HT1080 (cell line): ENCODE measurements around the gene ROBO1. TPM values are rescaled to one million over a fixed set of nuclear protein-coding genes. Genes with fewer than 3 reads are reported as not detected.
"Not testable (repeated sequence)": the region's sequence is repeated elsewhere in the genome, so short reads cannot be mapped to it uniquely, and the experiment has no call there.

Experiments used
- DNase-seq: peaks from one replicate; pipeline ENCODE4 v3.0.0-alpha.2; 2015; ENCODE audit warnings: low read depth
- polyA plus RNA-seq, 2 experiments: library from polyadenylated mRNA; depleted of rRNA; stranded (reverse); fragments of >200 nt; gene quantifications; 2 replicates each; pipeline ENCODE4 v1.2.3, GENCODE V29; 2015
- total RNA-seq: library from RNA; depleted of rRNA; stranded (reverse); fragments of >200 nt; shearing (Covaris generic); gene quantifications from 2 replicates; pipeline ENCODE4 v1.2.3, GENCODE V29; 2014; rRNA removed

Gene ROBO1
- total RNA-seq: 14.2 and 15.1 TPM in 2 replicates
- 7.7 and 10.9 TPM in 2 replicates for polyA plus RNA-seq (2015; cell fraction: cytosol; rRNA removed)
- 25.4 and 28.0 TPM in 2 replicates for polyA plus RNA-seq (2015; cell fraction: nucleus; rRNA removed)

DNA sequence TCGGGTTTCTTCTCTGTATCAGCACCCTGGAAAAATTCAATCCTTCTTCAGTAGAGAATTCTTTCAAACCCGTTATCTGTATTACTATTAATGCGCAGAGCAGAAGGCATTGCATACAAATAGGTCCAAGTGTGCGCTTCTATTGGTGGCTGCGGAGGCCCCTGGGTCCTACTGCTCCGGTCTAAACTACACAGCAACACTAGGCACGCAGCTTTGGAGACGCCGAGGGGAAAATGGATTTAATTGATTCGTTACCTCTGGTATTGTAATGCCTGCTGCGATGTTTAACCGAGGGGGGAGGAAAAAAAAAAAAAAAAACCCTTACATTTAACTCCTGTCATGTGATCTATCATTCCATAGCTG lies at the start of gene ROBO1:
Gene ROBO1 (minus strand): TSS at position 94 of the 363 bp plus-strand sequence.
- no peak for DNase-seq

DNA sequence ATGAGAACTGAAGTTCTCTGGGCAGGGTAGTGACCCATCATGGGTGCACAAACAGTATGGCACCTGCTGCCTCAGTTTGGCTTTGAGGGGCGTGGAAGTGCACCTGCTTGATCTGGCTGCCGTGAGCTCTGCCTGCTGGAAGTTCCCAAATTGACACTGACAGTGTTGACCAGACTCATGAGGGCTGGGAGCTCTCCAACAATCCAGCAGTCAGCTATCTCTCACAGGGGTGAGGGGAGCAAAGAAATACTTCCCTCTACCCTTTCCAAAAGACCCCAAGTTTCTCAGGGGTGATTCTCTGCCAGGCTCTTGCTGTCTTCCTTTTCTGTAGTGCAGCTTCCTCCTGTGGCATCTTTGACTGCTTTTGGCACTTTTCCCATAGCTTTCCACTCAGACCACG lies 49.4 kb upstream of the ROBO1 start:
- no peak for DNase-seq

DNA sequence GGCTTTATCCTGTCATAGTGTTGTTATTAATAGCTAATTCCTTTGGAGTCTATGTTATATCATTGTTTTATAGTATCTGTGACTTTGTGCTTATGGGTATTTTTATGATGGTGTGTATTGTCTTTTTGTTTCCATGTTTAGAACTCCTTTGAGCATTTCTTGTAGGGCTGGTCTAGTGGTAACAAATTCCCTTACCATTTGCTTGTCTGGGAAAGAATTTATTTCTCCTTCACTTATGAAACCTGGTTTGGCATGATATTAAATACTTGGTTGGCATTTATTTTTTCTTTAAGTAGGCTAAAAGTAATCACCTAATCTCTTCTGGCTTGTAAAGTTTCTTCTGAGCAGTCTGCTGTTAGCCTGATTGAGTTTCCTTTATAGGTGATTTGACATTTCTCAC lies 47.7 kb upstream of the ROBO1 start:
- DNase-seq: no peak

DNA sequence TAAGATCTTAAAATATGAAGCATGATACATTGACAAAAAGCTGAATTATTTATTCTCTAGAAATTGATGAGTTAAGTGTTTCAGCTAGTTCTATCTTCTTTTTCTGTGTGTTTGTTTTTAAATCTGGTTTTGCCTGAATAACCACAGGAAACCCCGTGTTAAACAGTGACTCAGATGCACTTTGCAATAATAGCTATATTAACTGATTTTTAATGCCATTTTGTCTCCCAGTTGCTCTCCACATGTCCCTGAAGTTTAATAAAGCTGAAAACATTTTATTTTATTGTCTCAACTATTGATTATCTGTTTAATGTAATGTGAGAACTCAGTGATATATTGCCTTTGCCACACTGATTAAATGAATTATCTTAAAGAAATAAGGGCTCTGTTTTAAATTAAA lies 42.8 kb upstream of the ROBO1 start:
- no peak for DNase-seq

DNA sequence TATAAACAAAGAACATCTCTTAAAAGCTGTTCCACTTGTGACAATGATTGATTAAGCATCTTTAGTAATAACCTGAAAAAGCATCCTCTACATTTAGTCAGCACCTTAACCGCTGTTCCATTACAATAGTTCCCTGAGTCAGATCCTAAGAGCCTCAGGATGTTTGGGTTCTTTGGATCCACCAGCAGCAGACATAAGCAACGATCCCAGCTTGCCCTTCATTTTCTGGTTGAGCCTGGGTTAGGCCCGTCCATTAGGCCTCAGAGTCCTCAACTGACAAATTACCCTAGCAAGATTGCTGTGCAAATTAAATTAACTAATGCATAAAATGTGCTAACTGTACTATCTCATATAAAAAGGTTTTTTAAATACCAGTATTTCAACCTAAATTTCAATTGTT lies 42.3 kb upstream of the ROBO1 start:
- DNase-seq: no peak

DNA sequence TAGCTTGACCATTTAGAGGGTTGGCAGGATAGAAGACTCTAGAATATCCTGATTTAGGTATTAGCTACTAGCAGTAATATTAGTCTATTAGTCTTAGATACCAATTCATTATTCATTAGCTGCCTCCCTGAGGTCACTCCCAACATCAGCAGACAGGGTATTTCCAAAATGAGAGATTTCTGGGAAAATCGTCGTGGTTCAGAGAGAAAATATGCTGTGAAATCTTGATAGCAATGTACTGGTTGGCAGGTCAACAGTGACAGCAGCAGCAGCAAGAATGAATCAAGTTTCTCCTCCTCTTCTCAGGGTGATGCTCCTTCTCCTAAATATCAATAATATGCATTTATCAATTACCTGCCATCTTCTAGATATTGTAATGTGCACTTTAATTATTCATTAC lies 41.3 kb upstream of the ROBO1 start:
- DNase-seq: no peak

DNA sequence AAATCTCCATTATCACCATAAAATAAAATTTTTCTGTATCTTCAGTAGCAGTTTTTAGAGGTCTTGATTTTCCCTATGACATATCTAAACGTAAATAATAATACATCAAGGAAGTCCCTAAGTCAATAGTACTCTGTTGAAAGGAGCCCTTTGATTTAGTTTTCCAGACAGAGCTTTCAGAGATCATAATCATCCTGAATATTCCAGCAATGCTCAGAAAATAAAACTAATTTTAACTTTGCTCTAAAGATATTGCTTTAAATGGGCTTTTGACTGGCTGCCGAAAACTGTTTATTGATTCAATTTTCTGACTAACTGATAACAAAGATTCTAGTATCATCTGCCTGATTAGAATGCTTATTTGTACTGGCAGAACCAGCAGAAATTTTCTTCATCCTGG lies 40.7 kb upstream of the ROBO1 start:
- no peak for DNase-seq

DNA sequence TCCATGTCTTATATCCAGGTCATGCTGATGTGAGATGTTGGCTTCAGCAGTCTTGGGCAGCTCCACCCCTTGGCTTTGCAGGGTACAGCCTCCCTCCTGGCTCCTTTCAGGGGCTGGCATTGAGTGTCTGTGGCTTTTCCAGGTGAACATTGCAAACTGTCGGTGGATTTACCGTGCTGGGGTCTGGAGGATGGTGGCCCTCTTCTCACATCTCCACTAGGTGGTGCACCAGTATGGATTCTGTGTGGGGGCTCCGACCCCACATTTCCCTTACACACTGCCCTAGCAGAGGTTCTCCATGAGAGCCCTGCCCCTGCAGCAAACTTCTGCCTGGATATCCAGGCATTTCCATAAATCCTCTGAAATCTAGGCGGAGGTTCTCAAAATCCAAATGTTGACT lies 22.4 kb upstream of the ROBO1 start:
- DNase-seq: not testable (repeated sequence)

DNA sequence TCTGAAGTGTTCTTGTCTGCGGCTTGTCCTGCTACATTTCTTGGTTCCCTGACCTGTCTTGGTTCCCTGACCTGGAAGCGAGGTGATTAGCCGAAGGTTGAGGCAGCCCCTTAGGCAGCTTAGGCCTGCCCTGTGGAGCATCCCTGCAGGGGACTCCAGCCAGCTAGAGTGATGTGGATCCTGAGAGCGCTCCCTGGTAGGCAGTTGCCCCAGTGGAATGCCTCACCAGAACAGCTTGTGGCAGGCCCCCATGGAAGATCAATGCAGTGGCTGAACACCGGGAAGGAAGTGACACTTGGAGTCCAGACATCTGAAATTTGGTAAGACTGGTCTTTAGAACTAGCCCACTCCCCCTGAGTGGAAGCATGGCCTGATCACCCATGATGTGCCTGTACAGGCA lies 5.5 kb upstream of the ROBO1 start:
- DNase-seq: no peak

DNA sequence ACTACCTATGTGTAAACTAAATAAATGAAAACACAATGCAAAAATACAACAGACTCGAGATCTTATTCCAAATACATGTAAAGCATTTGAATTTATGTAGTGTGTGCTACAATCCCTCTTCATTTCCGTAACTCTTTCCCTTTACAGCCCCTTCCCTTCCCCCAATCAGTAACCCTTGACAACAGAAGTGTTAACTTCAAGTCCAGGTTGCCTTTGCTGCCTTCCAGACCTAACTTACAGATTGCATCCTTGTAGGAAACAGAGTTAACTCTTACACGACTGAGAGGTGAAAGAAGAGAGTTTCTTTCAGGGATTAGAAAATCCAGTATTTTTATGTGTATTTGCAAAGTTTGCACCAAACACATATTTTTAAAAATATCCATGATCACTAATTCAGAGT lies 1.4 kb upstream of the ROBO1 start:
- DNase-seq: no peak

DNA sequence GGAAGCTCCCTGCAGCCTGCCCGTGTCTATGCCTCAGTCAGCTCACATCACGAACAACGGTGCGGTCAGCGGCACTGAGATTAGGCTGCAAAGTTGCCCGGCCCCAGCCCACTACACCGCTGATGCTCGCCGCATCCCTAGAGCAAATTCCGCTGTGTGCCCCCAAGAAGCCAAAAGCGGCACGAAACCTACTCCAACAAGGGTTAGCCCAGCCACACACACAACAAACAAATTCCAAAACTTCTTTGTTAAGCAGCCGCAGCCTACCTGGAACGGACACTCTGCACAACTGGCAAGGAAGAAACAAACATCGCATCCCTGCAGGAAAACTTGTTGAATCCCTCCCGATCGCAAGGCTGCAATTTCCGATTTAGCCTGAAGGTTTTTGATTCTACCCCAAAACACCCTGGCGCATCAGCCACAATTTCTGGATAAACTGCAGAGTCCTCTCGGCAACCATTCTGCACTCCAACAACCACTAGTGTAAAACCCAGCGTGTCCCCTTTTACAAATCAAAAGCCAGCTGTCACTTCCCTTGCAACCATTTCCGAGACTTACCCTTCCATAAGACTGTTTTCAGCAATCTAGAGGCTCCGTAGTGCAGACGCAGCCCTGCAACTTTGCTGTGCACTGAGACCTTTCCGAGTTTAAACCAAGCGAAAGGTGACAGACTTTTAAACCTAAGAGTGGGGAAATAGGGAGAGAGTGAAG lies 449 bp downstream of the ROBO1 start:
- no peak for DNase-seq

DNA sequence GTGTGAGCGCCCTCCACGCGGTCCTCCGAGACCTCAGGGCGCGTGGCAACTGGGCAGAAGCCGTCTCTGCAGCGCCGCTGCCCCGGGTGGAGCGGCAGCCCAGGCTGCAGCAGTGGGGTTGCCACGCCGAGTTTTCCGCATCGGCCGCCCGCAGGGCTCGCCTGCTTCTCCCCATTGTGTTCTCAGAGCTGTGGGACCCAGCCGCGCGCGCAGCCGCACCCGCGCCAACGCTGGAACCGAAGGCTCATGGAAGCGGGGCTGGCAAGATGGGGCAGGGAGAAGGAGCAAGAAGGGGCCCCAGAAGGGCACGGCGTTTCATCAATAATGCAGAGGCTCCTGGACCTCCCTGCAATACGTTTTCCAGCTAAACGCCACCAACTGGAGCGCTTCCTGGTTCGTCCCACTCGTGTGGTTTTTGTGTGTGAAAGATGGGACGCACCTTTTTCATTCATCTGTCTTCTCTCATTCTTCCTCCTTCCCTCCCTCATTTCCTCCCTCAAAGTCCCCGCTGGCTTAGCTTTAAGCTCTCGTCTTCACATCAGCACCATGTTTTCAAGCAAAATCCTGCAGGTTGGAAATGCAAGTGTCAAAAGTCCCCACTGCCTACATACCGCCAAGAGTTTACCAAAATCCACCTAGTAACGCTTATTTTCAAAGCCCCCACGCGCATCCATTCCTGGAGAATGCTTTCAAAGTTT lies 1.2 kb downstream of the ROBO1 start:
- no peak for DNase-seq

DNA sequence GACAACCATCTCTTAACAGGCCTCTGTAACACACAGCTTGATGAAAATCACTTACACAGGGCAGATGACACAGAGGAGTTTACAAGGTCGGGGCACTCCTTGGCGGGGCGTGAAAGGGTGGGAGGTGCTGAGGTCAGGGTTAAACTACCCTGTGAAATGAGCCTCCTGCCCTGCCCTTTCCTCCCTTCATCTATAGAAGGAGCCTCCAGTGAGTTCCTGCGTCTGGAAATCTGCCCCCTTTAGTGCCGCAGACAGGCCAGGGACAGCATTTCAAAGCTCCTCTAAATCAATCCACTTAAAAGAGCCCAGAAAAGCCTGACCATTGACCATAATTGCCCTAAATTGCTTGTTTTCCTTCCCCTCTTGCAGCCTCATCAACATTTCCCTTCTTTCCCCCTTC lies 1.9 kb downstream of the ROBO1 start:
- DNase-seq: no peak

DNA sequence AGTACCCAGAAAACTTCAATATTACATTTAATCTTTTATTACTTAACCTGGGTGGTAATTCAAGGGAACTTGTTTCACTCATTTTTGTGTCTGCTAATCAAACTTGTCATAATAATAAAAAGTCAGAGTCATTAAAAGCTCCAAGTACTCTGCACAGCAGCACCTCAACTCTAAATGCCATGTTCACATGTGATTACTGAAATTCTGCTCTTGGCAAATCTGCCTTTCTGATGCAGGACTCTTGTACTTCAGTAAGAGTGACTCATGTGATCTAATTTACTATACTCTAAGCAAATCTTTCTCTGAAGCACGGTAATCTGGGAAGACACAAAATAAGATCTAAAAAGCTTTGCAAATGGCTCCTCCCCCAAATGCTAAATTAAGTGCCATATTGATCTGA lies 6.4 kb downstream of the ROBO1 start:
- DNase-seq: no peak

DNA sequence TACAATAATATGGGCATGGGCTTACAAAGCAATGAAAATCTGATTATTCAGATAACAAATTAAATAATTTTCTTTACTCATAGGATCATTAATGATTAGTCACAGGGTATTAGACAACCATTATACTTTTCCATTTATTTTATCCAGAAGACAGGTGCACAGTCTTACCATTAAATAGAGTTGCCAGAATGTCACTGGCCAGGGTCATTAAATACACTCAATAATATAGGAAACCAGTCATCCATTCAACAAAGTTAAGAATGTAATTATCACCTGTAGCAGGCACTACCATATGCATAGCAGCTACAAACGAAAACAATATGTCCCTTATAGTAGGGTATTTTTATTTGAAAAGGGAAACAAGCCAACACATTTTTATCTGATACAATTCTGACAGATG lies 16.1 kb downstream of the ROBO1 start:
- no peak for DNase-seq

DNA sequence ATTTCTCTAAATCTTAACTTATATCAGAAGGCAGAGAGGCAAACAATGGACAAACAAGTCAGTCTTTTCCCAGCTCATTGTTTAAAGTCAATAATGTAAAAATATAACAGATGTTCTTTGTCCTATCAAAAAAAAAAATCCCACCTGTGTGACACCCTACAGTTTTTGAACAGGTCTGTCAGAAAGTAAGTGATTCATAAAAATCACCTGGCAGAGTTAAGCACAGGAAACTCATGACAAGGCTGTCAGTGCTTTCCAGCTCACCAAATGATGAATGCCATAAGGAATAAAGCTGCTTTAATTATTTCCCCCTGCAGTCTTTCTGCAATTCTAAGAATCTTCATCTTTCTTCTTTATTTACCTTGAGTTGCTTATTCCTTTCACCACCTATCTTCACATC lies 30.3 kb downstream of the ROBO1 start:
- no peak for DNase-seq

DNA sequence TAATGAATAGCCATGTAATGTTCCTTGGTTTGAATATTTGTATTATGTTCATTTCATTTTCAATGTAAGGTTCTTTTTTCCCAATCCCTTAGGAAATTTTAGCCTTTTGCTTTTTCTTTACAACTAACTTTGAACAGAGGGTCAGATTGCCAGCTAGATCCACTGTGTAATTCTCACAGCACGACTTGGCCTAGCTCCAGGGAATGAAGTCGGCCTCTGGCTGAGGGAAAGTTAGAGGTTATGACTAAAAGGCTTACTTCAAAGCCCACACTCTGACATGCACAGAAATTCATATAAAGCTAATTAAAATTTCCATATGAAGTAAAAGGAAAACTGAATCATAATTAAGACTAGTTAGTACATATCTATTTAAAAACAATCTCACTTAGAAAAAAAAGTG lies 38.7 kb downstream of the ROBO1 start:
- peak; percentile 41 for DNase-seq

DNA sequence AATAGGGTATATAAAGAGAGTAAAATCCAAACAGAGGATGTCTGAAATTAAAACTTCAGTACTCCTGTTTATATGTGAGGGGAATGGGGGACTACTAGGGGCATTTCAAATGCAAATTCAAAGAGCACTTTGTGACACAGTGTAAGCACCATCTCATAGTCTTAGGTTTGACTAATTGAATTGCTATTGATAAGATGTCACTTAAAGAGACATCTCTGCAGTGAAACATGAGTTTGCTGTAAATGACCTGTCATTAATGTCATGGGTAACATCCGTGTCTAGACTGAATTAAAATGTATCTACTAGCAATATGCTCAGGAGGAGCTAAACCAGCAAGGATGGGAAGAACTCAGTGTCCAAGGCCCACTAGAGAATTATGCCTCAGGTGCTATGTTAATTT lies 41.0 kb downstream of the ROBO1 start:
- no peak for DNase-seq

DNA sequence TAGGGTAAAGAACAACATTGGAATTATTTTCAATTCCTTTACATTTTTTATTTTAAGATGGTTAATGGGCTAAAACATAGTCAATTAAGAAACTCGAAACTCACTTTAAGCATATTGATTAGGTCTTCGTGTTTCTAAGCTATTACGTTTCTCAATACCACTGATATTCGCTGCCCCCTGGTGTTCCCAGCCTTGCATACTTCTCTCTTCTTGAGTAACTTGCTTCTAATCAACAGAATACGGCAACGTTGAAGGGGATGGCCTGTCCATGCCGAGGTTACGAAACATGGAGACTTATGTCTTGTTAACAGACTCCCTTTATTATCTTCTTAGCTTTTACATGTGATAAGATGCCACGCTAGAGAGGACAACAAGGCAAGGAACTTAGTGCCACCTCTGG lies 43.6 kb downstream of the ROBO1 start:
- no peak for DNase-seq

DNA sequence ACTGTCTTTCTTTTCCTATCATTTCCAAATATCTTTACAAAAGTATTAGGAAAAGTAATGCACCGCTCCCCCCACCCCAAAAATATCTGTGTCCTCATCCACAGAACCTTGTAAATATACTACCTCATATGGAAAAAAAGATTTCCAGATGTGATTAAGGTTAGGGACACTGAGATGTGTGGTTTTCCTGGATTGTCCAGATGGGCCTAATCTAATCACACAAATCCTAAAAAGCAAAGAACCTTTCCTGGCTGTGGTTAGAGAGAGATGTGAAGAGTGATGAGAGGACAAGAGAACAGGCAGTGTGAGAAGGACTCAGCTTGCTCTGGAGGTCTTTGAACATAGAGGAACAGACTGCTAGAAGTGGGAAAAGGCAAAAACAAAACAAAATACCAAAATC lies 77.7 kb downstream of the ROBO1 start:
- no peak for DNase-seq

DNA sequence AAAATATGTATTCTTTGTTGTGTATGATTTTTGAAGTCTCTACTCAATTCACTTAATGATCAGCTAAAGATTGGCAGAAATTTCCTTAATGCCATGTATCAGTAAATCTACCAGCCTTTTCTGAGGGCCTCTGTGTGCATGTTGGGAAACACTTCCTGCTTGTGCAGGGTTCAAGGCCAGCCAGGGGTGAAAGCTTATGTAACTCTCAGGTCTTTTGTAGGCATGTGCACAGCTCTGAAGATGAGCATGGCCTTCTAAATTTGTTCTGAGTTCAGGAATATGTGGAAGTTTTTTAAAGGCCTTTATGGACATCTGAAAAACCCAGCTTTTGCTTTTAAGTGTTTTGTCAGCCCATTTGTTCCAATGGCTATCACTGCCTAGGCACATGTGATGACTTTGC lies 82.7 kb downstream of the ROBO1 start:
- no peak for DNase-seq

DNA sequence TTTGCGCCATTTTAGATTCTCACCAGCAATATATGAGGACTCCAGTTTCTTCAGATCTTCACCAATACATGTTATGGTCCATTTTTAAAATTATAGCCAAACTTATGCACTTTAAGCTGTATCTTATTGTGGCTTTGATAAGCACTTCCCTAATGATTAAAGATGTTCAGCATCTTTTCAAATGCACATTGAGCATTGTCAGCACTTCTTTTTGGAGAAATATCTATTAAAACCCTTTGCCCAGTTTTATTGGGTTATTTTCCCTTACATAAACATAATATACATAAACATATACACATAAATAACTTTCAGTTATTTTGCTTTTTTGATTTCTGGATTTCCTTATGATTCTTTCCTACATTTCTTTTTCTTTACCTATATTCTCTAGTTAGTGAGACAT lies 83.8 kb downstream of the ROBO1 start:
- DNase-seq: no peak

DNA sequence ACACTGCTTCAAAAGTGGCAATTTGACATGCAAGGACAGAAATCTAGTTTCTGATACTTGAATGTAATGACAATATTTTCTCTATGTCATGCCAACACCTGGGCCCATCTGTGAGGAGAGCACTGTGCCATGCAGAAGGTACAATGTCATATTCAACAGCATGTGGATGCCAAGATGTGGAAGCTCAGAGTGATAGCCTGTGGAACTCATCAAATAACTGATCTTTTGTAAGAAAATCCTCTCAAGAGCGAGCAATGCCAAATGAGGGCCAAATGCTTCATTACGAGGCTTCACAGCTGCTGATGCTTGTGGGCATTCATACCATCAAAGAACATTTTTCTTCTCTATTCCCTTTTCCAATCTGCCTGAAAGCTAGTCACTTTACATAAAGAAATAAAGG lies 95.1 kb downstream of the ROBO1 start:
- DNase-seq: no peak
